ENCODE data around the gene RASSF4.

RASSF4 gene

GRCh38 chr10:44975431-44976331 is 16.1 kb downstream of the RASSF4 start:
- no peak for DNase-seq (ENCODE audit: low read depth in 2 of 2)

DNA sequence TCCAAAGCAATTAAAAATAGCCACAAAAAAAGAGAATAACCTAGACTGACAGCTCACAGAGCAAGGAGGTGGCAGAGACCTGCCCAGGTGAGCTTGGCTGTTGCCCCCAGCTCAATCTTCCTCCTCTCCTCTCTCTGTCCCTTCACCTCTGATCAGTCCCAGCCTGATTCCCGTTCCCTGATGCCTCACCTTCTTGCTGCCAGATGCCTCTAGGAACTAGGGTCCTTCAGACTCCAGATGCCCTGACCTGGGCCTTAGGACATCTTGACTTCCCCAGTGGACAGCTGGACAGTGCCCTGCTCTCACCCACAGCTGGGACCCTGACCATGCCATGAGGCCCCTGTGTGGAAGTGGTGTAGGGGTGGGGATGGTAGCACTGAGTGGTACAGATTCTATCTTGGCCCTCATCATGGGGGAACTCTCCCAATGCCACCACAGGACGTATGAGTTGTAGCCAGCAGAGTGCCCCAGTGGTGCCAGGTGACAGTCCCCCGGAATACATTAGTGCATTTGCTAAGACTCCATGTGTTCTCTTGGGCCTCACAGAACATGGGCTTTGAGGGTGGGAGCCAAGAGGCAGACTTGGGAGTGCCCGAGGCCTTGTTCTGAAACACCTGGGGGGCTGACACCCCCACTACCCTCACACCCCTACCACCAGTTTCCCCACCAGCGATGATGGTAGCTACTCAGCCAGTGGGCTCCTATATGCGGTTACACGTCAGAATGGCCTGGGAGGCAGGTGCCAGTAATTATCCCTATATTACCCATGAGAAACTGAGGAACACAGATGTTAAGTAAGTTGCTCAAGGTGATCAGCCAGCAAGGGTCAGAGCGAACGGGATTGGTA is 17.0 kb downstream of the RASSF4 start:
- DNase-seq (ENCODE audit: low read depth in 2 of 2) = no peak

DNA sequence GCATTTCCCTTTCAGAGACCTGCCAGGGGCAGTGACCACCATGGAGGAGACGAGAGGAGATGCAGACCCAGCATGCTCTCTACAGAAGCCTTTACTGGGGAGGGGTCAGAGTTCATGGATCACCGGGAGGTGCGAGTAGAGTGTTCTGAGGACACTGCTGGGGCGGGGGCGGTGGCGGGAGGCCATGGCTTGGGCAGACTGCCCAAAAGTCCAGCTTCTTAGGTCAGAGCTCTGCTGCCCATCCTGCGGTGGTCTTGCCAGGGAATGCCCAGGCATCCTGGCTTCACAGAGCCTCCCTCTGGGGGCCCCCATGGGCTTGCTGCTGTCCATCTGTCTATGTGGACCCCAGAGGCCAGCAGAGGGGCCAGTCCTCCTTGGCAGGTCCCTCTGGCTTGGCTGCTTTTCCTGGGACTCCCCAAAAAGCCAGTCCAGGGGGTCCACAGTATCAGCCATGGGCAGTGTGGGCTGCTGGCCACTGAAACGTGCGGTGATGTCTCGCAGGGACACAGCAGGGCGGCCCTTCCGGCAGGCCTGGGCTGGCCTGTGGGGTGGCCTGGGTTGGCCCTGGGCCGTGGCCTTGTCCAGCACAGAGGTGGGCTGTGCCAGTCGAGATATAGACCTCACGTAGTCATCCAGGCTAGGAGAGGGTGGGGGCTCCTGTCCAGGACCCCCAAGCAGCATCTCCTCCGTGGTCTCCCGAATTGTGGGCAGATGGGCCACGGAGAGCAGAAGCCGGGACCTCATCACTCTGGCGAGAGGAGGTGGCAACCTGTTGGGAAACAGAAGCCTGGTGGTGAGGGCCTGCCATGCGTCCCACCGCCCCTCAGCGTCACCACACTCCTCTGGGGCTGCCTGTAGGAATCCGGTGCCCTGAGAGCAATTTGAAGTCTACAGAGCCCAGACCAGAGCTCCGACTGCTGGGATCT is 17.9 kb downstream of the RASSF4 start:
- no peak for DNase-seq (ENCODE audit: low read depth in 2 of 2)

- no peak for DNase-seq (ENCODE audit: low read depth in 2 of 2)
Measured at GRCh38 chr10:44978213-44978569, 18.6 kb downstream of the RASSF4 start.

DNA sequence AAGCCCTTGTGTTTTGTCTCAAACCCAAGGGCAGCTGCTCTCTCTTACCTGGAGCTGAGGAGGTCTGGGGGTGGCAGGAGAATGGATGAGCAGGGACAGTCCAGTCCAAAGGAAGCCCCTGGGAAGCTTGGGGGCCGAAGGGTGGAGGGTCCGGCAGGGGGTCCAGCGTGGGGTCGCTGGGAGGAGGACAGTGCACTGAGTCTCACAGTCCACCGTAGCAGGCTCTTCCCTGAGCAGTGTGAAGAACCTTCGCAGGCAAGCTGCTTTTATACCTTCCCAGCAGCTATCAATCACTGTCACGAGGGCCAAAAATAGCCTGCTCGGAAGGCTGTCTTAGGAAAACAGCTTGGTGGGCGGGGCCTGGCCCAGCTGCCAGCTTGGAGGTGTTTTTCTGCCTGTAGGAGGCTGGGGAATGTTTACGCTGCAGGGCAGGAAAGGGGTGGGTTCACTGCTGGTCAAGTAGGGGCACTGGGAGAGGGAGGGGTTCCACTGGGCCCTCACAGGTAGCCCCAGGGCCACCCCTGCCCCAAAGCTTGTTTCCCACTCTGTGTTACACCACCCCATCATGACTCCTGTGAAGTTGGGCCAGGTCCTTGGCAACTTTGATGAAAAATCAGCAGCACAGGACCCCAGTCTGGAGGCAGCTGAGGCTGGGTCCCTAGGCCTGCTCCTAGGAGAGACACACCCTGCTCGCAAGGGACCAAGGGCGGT is 19.1 kb downstream of the RASSF4 start, which contains the start of gene DEPP1:
TSS of gene DEPP1 (minus strand) at position 240 of the 711 bp plus-strand sequence. CDS start 779 bp downstream, outside the sequence.
- DNase-seq (ENCODE audit: low read depth in 2 of 2) = no peak

DNA sequence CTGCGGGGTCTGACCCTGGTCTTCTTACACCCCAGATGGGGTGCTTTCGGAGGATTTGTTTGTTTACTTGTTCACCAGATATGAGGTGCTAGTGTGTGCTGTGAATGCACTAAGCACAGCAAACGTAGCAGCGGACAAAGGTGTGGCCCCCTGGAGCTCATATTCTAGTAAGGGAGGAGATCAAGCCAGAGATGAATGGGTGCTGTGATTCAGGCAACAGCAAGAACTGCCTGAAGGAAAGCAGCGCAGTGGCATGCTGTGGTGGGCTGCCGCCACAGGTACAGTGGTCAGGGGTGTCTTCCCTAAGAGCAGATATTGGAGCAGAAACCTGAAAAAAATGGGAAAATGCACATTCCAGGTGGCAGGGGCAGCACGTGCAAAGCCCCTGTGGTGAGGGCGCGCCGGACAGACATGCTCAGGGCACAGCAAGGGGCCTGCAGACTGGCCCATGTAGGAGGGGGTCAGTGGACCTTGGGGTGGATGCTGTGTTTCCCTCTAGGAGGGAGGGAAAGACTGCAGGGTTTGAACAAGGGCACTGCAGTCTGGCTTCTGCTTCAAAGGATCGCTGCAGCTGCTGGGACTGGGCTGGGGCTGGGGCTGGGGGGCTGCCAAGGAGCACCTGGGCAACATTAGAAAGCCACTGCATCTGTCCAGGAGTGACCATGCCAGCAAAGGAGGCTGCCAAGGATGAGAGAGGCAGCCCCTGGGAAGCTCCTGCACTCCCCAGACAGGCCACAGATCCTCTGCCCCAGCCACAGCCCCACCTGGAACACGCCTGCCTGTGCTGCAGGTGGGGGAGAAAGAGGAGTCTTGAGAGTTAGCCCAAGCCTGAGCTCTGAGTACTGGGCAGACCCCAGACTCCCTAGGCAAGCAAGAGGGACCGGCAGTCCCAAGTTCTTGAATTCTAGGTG is 19.9 kb downstream of the RASSF4 start:
- DNase-seq (ENCODE audit: low read depth in 2 of 2) = no peak

DNA sequence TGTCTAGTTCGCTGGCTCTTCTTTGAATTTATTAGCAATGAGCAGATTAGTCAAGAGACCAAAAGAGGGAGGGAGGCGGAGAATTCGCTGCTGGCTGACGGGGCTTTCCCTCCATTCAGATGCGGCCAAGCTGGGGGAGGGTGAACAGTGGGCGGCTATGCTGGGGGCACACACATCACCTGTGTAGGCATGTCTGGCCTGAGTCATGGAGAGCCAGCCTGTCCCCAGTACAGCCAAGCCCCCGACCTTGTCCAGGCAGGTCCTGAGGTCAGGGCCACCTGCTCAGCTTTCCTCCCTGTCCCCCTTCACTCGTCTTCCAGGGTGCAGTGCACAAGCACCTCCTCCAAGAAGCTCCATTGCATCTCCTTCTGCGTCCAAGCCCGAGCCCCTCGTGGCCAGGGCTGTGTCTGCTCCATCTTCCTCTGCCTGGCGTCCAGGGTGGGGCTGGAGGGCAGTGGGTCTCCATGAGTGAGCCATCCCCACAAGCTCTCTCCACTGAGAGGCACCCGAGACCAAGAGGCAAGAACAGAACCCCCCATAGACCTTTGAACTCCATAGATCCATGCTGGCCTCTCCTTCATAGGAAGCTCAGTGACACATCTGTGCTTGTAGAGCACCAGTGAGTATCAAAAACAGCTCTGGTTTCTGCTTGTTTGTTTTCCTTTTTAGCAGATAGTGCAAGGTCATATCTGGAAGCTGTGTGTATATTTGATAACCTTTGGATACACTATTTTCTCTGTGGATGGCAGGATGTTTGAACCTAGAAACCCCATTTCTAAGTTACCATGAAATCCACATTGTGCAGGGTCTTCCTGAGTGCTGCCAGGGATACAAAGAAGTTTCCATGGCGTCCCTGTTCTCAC is 20.9 kb downstream of the RASSF4 start:
- no peak for DNase-seq (ENCODE audit: low read depth in 2 of 2)

DNA sequence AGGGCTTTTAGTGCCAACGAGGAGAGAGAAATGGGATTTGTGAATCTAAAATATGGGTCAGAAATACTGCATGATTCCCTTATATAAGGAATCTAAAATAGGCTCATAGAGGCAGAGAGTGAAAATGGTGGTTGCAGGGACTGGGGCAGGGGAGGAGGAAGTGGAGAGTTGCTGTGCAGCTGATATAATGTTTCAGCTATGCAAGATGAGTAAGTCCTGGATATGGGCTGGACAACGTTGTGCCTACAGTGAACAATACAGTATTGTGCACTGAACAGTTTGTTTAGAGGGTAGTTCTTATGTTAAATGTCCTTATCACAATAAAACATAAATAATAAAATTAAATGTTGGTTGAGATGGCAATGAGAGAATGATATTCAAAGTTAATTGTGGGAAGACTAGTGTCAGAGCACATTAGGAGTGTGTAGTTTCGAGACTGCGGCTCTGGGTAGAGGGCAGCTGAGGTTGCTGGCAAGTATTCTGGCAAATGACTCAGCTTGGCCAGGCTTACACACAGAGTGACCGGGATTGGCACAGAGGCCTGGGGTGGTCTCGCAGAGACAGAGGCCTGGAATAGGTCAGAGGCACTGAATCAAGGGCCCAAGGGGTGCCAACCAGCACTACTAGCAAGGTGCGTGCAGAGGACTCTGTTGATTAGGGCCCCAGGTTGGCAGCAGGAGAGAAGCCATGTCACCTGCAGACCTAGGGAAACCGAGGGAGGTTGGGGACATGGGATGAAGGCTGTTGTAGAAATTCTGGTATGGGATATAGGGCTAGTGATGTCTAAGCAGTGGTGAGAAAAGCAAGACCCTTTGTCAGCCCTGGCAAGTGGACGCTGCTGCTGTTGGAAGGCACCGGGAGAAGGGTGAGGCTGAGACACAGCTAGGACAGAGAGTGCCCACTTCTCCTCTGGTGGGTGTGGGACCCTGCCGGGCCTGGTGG is 21.8 kb downstream of the RASSF4 start:
- no peak for DNase-seq (ENCODE audit: low read depth in 2 of 2)

DNA sequence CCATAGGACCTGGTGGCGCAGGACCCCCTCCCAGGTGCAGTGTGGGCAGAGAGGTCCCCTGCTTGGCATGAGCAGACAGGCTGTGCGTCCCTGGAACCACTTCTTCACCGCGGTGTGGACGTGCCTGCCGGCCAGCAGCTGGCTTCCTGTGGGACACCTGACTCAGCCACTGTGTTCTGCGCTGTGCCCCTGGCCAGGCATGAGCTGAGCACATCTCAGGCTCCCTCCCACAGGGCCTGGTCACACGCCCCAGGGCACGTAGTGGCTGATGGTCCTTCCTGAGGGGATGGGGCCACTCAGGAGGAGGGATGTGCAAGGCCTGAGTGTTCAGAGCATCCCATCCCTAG is 22.5 kb downstream of the RASSF4 start:
- no peak for DNase-seq (ENCODE audit: low read depth in 2 of 2)

GRCh38 chr10:44982496-44982895 is 22.9 kb downstream of the RASSF4 start:
- DNase-seq (ENCODE audit: low read depth in 2 of 2) = no peak

GRCh38 chr10:44983066-44983894 is 23.7 kb downstream of the RASSF4 start:
- DNase-seq (ENCODE audit: low read depth in 2 of 2) = no peak

GRCh38 chr10:44983895-44984278 is 24.3 kb downstream of the RASSF4 start:
- no peak for DNase-seq (ENCODE audit: low read depth in 2 of 2)

GRCh38 chr10:44984671-44985101 is 25.1 kb downstream of the RASSF4 start:
- DNase-seq (ENCODE audit: low read depth in 2 of 2) = no peak

- no peak for DNase-seq (ENCODE audit: low read depth in 2 of 2)
Measured at GRCh38 chr10:44985175-44985681, 25.6 kb downstream of the RASSF4 start.

DNA sequence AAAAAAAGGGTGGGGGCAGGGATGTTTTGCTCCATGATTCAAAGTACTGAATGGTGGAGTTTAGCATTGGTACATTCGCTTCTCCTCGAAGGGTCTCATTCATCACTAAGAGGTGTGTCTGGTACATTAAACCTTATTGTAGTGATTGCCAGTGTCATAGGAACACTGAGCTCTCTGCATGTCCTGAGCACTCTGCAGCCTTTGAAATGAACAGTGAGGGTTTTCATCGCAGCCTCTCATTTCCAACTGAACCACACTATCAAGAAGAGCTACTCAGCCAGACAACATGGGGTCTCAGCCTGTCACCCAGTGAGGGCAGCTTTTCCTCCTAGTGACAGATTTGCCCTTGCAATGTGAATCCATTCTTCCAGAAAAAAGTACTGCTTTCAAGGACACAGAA is 26.6 kb downstream of the RASSF4 start:
- DNase-seq (ENCODE audit: low read depth in 2 of 2) = no peak

GRCh38 chr10:44986670-44987069 is 27.1 kb downstream of the RASSF4 start:
- no peak for DNase-seq (ENCODE audit: low read depth in 2 of 2)

Data from stimulated activated CD8-positive, alpha-beta memory T cell treated with anti-CD3 and anti-CD28 coated beads, Interleukin-7, amount 100 ng/mL, for 4 hours (primary cell).